Calu3 (cell line): ENCODE results near the gene CERK. TPM values are rescaled to one million over a fixed set of nuclear protein-coding genes. Genes with fewer than 3 reads are reported as not detected.

Experiments used
- BruUV-seq: library from RNA; stranded (reverse); fragments of 400-500 nt; replicated peaks from 2 replicates; lab custom pipeline; 2021; lab: Mats Ljungman, UMichigan
- CTCF ChIA-PET: fragments of 300-600 bp; sonication (Branson Sonifier 250); formaldehyde crosslinking; loops from one replicate; lab custom pipeline; 2022; ENCODE audit warnings: antibody characterized with exemption; lab: Charles Lee
- DNase-seq: peaks from one replicate; pipeline ENCODE4 v3.0.0; 2022
- H3K27ac Mint-ChIP-seq: one replicate; pipeline ENCODE4 v1.8.0; 2022; ENCODE audit warnings: mixed read lengths; ENCODE audit not compliant: unreplicated experiment
- H3K27me3 Mint-ChIP-seq: one replicate; pipeline ENCODE4 v1.8.0; 2022; ENCODE audit warnings: mixed read lengths; ENCODE audit not compliant: unreplicated experiment
- H3K36me3 Mint-ChIP-seq: one replicate; pipeline ENCODE4 v1.8.0; 2022; ENCODE audit warnings: mild to moderate bottlenecking, moderate library complexity, mixed read lengths; ENCODE audit not compliant: insufficient read depth, unreplicated experiment
- H3K4me1 Mint-ChIP-seq: one replicate; pipeline ENCODE4 v1.8.0; 2022; ENCODE audit warnings: mild to moderate bottlenecking, low read depth, mixed read lengths; ENCODE audit not compliant: unreplicated experiment
- H3K4me3 Mint-ChIP-seq: one replicate; pipeline ENCODE4 v1.8.0; 2022; ENCODE audit warnings: mild to moderate bottlenecking, low read depth, moderate library complexity, mixed read lengths; ENCODE audit not compliant: unreplicated experiment
- H3K9me3 Mint-ChIP-seq: one replicate; pipeline ENCODE4 v1.8.0; 2022; ENCODE audit warnings: low read depth, mixed read lengths; ENCODE audit not compliant: unreplicated experiment
- intact Hi-C: fragments of 100-400 bp; cut with micrococcal nuclease; formaldehyde crosslinking; loops from one replicate; pipeline ENCODE4 v1.10.0; 2022; ENCODE audit not compliant: unreplicated experiment
- total RNA-seq: library from RNA; stranded (reverse); gene quantifications from 2 replicates; pipeline ENCODE4 v1.2.3, GENCODE V29; 2022
- TF ChIP-seq, protein P1 (sequence below): fragments of 200-600 bp; IDR thresholded peaks from one replicate; pipeline ENCODE4 v1.8.0; 2022; ENCODE audit warnings: antibody characterized with exemption; ENCODE audit not compliant: unreplicated experiment

CERK gene
- total RNA-seq, 1 experiment from 2014 or later: 25.0 TPM

DNA sequence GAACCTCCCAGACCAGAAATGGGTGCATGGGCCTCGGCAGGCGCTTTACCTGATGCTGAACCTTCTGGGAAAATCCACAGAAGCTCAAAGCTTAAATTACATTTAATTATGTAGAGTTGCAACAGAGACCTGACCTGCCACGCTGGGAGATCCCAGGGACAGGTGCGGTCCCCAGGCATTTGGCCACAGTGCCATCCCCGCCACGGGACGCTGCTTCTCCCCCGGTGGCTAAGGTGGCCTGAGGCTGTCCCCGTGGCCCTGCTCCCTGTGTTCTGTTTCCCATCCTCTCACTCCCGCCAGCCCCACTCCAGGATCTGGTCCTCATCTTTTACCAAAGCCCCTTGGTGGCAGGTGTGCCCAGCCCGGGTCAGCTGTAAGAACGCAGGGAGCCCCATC, 78.3 kb downstream of the CERK start:
- BruUV-seq: no TSS peak
- TF ChIP-seq, protein P1, sequence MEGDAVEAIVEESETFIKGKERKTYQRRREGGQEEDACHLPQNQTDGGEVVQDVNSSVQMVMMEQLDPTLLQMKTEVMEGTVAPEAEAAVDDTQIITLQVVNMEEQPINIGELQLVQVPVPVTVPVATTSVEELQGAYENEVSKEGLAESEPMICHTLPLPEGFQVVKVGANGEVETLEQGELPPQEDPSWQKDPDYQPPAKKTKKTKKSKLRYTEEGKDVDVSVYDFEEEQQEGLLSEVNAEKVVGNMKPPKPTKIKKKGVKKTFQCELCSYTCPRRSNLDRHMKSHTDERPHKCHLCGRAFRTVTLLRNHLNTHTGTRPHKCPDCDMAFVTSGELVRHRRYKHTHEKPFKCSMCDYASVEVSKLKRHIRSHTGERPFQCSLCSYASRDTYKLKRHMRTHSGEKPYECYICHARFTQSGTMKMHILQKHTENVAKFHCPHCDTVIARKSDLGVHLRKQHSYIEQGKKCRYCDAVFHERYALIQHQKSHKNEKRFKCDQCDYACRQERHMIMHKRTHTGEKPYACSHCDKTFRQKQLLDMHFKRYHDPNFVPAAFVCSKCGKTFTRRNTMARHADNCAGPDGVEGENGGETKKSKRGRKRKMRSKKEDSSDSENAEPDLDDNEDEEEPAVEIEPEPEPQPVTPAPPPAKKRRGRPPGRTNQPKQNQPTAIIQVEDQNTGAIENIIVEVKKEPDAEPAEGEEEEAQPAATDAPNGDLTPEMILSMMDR: no peak
- H3K4me1 Mint-ChIP-seq: peaks cover 22% of the 10 kb centered on the region
- intact Hi-C loops: loop anchor here (10.0 kb wide), 2 partner anchors 55 to 95 kb away; no protein-coding TSS in a partner anchor
- no peak for DNase-seq
- CTCF ChIA-PET: interaction anchor here (1.9 kb wide), 1 partner anchor 96 kb away, joined by 8 read pairs; no protein-coding TSS in a partner anchor
- H3K4me3 Mint-ChIP-seq: no peak overlapping the region
- peaks cover 15% of the 10 kb centered on the region for H3K36me3 Mint-ChIP-seq
- H3K9me3 Mint-ChIP-seq: no peaks in the 10 kb centered on the region
- no peaks in the 10 kb centered on the region for H3K27me3 Mint-ChIP-seq
- no peak overlapping the region for H3K27ac Mint-ChIP-seq

DNA sequence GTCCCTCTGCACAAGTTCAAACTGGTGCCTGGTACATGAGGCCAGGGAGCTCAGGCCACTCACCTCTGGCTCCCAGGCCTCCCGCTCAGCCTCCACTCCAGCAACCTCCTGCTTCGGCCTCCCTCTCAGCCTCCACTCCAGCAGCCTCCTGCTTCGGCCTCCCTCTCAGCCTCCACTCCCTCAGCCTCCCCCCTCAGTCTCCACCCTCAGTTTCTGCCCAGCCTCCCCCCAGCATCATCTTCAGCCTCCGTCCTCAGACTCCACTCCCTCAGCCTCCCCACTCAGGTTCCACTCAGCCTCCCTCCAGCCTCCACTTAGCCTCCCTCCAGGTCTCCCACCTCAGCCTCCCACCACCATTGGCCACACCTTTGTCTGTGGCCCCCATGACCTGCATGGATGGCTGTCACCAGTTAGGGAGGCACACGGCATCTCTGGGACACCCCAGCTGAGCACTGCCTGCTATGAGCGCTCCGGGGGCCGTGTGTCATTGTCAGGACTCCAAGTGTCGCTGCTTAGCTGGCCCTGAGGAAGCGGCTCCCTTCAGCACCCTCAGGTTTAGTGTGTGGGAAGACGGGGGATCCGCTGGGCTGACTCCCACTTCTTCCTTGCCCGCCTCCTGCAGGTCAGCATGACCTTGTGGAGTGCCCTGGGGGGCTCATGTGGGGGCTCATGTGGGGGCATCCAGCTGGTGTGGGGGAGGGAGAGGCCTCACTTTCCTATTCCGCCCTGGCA, 78.8 kb downstream of the CERK start:
- CTCF ChIA-PET: interaction anchor here (1.9 kb wide), 1 partner anchor 96 kb away, joined by 8 read pairs; no protein-coding TSS in a partner anchor
- intact Hi-C loops: no loop called here
- BruUV-seq: no TSS peak

DNA sequence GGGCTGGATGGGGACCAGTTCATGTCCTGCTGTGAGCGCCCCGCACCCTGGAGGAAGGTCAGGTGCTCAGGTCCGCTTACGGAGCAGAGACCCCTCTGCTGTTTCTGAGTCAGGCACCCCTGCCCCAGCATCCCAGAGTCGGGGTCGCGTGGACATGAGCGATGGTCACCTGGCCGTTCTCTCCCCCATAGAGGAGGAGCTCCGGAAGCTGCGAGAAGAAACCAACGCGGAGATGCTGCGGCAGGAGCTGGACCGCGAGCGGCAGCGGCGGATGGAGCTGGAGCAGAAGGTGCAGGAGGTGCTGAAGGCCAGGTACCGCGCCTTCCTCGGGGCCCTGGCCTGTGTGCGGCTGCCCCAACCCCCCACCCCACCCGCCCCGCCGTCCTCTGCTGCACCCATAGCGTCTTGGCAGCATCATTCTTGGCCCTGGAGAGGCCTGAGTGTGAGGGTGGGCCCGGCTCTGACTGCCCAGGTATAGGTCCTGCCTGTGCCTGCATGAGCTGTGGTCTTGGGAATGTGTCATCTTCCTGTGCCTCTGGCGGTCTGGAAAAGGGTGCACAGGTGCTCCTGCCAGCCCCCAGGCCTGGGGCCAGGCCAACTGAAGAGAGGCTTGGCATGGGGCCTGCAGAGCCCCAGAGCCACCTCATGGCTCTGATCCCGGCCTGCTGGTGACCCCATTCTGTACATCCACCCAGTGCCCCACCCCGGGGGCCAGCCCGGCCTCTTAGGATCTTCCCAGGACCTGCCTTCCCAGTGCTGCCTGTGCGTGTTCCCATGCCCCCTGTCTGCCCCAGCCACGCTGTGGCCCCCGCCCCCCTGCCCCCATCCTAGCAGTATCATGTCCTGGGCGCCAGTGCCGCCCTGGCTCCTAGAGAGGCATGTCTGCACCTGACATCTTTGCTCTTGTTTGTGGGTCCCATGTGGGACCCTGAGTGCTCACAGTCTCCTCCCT, 79.8 kb downstream of the CERK start:
- CTCF ChIA-PET: no interaction called here
- DNase-seq: no peak
- H3K27me3 Mint-ChIP-seq: no peaks in the 10 kb centered on the region
- BruUV-seq: no TSS peak
- H3K9me3 Mint-ChIP-seq: no peaks in the 10 kb centered on the region
- peaks cover 10% of the 10 kb centered on the region for H3K36me3 Mint-ChIP-seq
- TF ChIP-seq, protein P1: no peak
- no peak overlapping the region for H3K4me3 Mint-ChIP-seq
- H3K4me1 Mint-ChIP-seq: peaks cover 22% of the 10 kb centered on the region
- intact Hi-C loops: no loop called here
- no peak overlapping the region for H3K27ac Mint-ChIP-seq

More for the DNA sequence above, 78.8 kb downstream of the CERK start:
- no peak for DNase-seq
- peaks cover 15% of the 10 kb centered on the region for H3K36me3 Mint-ChIP-seq
- no peak overlapping the region for H3K27ac Mint-ChIP-seq
- peaks cover 22% of the 10 kb centered on the region for H3K4me1 Mint-ChIP-seq
- no peaks in the 10 kb centered on the region for H3K27me3 Mint-ChIP-seq
- no peaks in the 10 kb centered on the region for H3K9me3 Mint-ChIP-seq
- TF ChIP-seq, protein P1: no peak
- H3K4me3 Mint-ChIP-seq: no peak overlapping the region

DNA sequence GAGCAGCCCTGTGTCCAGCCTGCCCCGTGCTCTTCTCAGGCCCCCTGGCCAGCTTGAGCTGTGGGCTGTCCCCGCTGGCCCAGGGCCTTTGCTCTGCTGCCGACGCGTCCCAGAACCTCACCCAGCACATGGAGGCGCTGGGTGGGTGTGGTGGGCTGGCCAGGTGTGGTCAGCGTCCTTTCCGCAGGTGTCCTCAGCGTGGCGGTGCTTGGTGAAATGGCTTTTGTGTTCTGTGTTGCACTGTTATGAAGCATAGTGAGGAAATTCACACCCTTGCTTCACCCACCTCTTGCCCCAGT, 80.4 kb downstream of the CERK start:
- H3K4me1 Mint-ChIP-seq: peaks cover 27% of the 10 kb centered on the region
- H3K4me3 Mint-ChIP-seq: no peak overlapping the region
- CTCF ChIA-PET: no interaction called here
- H3K27me3 Mint-ChIP-seq: no peaks in the 10 kb centered on the region
- H3K27ac Mint-ChIP-seq: no peak overlapping the region
- TF ChIP-seq, protein P1: no peak
- no TSS peak for BruUV-seq
- peaks cover 12% of the 10 kb centered on the region for H3K36me3 Mint-ChIP-seq
- no peak for DNase-seq
- H3K9me3 Mint-ChIP-seq: no peaks in the 10 kb centered on the region
- intact Hi-C loops: no loop called here
